ENCODE data around the gene RAMP1. TPM values are rescaled to one million over a fixed set of nuclear protein-coding genes. Genes with fewer than 3 reads are reported as not detected.

Gene RAMP1
- total RNA-seq, 1 experiment from 2014 or later: 0.63 TPM

DNA sequence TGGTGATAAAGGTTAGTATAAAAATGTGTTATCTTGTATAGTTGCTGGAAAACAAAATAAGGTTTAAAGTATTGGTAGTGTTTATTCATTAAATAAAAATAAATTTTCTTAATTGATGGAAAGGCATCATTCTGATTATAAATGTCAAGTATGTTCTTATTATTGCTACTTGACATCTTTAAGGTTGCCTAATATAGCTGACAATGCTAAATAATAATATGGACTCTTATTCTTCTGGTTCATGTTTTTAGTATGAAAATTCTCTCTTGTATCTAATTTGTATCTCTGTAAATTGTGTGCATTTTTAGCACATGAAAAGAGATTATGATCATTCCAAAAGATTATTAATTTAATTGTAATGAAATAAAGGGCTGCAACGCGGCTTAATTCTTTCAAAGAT lies 35.9 kb upstream of the RAMP1 start:
- Histone ChIP-seq H4K20me1 (ENCODE audit: control insufficient read depth, insufficient read depth, insufficient read length) (no peaks in the 10 kb centered on the region), H3K4ac (ENCODE audit: low read depth, low read length) (no peak overlapping the region), H3K4me1 (ENCODE audit: insufficient read depth, low read length) (no peaks in the 10 kb centered on the region), H3K27ac (ENCODE audit: insufficient read length, low read depth, low read length) (no peak overlapping the region), H2BK15ac (ENCODE audit: low read depth, low read length) (no peak overlapping the region), H2BK20ac (ENCODE audit: low read depth, low read length, poor library complexity, severe bottlenecking) (no peak overlapping the region), H3K14ac (ENCODE audit: insufficient read depth, low read length) (no peak overlapping the region), H4K91ac (ENCODE audit: insufficient read length, low read depth, low read length) (no peak overlapping the region), H3K79me2 (ENCODE audit: insufficient read depth, low read length) (no peaks in the 10 kb centered on the region), H2BK12ac (ENCODE audit: insufficient read length, low read depth, low read length) (no peak overlapping the region), H3K18ac (ENCODE audit: insufficient read length, low read depth, low read length) (no peak overlapping the region), H2BK5ac (ENCODE audit: insufficient read length, low read length) (no peak overlapping the region), H3K23ac (ENCODE audit: insufficient read length, low read depth, low read length) (no peak overlapping the region), H3K23me2 (ENCODE audit: insufficient read length, low read depth, low read length, poor library complexity, severe bottlenecking) (no peaks in the 10 kb centered on the region), H3K56ac (ENCODE audit: insufficient read length, low read depth, low read length) (no peak overlapping the region), H3K9me3 (ENCODE audit: control insufficient read depth, low read depth, low read length) (no peaks in the 10 kb centered on the region), H4K5ac (ENCODE audit: insufficient read length, low read depth, low read length) (no peak overlapping the region), H2BK120ac (ENCODE audit: low read depth, low read length, poor library complexity, severe bottlenecking) (no peak overlapping the region), H3K27me3 (ENCODE audit: insufficient read depth, low read length) (no peaks in the 10 kb centered on the region), H3K79me1 (ENCODE audit: insufficient read depth, low read depth, low read length, poor library complexity, severe bottlenecking) (no peaks in the 10 kb centered on the region), H2AK5ac (ENCODE audit: insufficient read length, low read length) (no peak overlapping the region), H2AFZ (ENCODE audit: low read length) (no peak overlapping the region), H3K9ac (ENCODE audit: extremely low read depth, insufficient read length, low read length) (no peak overlapping the region), H3T11ph (ENCODE audit: low read length) (no peak overlapping the region), H4K8ac (replicated peaks; ENCODE audit: insufficient read length, low read depth, low read length) (no peak overlapping the region), H3K4me2 (ENCODE audit: insufficient read depth, insufficient read length, low read length) (no peak overlapping the region)
- TF ChIP-seq, protein P1, sequence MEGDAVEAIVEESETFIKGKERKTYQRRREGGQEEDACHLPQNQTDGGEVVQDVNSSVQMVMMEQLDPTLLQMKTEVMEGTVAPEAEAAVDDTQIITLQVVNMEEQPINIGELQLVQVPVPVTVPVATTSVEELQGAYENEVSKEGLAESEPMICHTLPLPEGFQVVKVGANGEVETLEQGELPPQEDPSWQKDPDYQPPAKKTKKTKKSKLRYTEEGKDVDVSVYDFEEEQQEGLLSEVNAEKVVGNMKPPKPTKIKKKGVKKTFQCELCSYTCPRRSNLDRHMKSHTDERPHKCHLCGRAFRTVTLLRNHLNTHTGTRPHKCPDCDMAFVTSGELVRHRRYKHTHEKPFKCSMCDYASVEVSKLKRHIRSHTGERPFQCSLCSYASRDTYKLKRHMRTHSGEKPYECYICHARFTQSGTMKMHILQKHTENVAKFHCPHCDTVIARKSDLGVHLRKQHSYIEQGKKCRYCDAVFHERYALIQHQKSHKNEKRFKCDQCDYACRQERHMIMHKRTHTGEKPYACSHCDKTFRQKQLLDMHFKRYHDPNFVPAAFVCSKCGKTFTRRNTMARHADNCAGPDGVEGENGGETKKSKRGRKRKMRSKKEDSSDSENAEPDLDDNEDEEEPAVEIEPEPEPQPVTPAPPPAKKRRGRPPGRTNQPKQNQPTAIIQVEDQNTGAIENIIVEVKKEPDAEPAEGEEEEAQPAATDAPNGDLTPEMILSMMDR (conservative IDR thresholded peaks at IDR 0.05): no peak
- Mint-ChIP-seq H3K36me3 (ENCODE audit: insufficient read depth in 1 of 3, low read depth in 3 of 3) (no peaks in the 10 kb centered on the region), H3K4me3 (no peak overlapping the region), H3K27me3 (ENCODE audit: low read depth) (no peaks in the 10 kb centered on the region), H3K4me1 (no peaks in the 10 kb centered on the region), H3K9me3 (no peaks in the 10 kb centered on the region), H3K27ac (no peak overlapping the region)
- DNase-seq: no peak
- no CpG with 5 or more reads among the region's 2 CpGs for WGBS (ENCODE audit: extremely low coverage, insufficient read length, low lambda C conversion rate)

Data from H9 (cell line).